Measurements from ENCODE around the gene CD1E.
"Not testable (repeated sequence)": the region's sequence is repeated elsewhere in the genome, so short reads cannot be mapped to it uniquely, and the experiment has no call there.

CD1E gene

GRCh38 chr1:158366783-158367182 is 13.1 kb downstream of the CD1E start:
- DNase-seq, result no peak

GRCh38 chr1:158371188-158371953 is 17.7 kb downstream of the CD1E start:
- no peak for DNase-seq

- not testable (repeated sequence) for DNase-seq
These were observed 20.4 kb downstream of the CD1E start for GRCh38 chr1:158374101-158374500.

- no peak for DNase-seq
These were observed 21.2 kb downstream of the CD1E start for GRCh38 chr1:158374860-158375259.

GRCh38 chr1:158390331-158390730 is 36.6 kb downstream of the CD1E start:
- no peak for DNase-seq

GRCh38 chr1:158391099-158391498 is 37.4 kb downstream of the CD1E start:
- DNase-seq, result no peak

GRCh38 chr1:158393476-158393875 is 39.8 kb downstream of the CD1E start:
- DNase-seq, result no peak

GRCh38 chr1:158396646-158397045 is 43.0 kb downstream of the CD1E start:
- no peak for DNase-seq

GRCh38 chr1:158398818-158399514 is 45.3 kb downstream of the CD1E start, which contains the start of gene OR10T2:
Gene OR10T2 (minus strand): TSS chr1:158399466. CDS start chr1:158399466, 0 bp downstream.
- DNase-seq, result no peak

GRCh38 chr1:158400871-158401270 is 47.2 kb downstream of the CD1E start:
- DNase-seq, result no peak

GRCh38 chr1:158407092-158407491 is 53.4 kb downstream of the CD1E start:
- no peak for DNase-seq
